Measurements from ENCODE around the gene GLIS1. TPM values are rescaled to one million over a fixed set of nuclear protein-coding genes. Genes with fewer than 3 reads are reported as not detected.

GLIS1 gene
- total RNA-seq, 1 donor = 1.6 TPM

DNA sequence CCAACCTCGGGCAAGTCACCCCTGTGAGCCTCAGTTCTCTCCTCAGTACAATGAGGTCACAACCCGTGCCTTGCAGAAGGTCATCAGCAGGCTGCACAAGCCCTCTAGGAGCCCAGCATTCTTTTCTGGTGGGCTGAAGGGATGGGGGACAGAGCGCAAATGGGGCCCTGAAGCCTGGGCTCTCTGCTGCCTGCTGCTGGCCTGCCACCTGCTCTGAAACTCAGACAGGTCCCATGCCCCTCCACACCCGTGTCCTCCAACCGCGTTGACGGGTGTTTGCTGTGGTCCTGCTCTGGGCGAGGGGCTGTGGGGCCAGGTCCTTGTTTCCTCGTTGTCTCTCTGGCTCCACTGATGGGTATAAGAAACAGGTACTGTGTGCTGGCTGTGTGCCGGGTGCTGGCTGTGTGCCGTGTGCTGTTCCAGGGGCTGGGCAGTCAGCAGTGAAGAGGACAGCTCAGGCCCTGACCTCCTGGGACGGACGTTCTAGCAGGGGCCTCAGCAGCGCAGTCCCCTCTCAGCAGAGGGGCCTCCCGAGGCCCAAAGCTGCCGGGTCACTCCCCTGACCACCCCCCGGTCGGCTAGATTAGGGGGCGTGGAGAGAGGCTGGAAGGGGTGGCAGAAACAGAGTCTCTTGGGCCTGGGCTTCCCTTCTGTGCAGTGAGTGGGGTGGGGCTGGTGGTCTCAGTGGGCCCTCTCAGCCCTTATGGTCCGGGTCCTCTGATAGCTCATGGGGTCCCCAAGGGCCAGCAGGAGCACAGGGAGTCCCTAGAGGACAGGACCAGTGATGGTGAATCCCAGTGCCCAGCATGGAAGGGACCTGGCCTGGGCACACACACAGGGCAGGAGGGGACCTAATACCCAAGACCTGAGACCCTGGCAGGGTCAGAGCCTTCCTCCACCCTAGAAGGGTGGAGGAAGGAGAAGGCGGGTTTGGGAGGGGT lies 237.6 kb downstream of the GLIS1 start:
- TF ChIP-seq, protein P1, sequence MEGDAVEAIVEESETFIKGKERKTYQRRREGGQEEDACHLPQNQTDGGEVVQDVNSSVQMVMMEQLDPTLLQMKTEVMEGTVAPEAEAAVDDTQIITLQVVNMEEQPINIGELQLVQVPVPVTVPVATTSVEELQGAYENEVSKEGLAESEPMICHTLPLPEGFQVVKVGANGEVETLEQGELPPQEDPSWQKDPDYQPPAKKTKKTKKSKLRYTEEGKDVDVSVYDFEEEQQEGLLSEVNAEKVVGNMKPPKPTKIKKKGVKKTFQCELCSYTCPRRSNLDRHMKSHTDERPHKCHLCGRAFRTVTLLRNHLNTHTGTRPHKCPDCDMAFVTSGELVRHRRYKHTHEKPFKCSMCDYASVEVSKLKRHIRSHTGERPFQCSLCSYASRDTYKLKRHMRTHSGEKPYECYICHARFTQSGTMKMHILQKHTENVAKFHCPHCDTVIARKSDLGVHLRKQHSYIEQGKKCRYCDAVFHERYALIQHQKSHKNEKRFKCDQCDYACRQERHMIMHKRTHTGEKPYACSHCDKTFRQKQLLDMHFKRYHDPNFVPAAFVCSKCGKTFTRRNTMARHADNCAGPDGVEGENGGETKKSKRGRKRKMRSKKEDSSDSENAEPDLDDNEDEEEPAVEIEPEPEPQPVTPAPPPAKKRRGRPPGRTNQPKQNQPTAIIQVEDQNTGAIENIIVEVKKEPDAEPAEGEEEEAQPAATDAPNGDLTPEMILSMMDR (IDR thresholded peaks at IDR 0.05; ENCODE audit: insufficient read depth, low read length) = no peak
- DNase-seq (ENCODE audit: low read depth) = no peak

GRCh38 chr1:53500204-53501064 lies 238.5 kb downstream of the GLIS1 start:
- H3K4me3 ChIP-seq (ENCODE audit: low read depth, low read length) = no peak overlapping the region
- no peak for DNase-seq (ENCODE audit: low read depth)
- TF ChIP-seq, protein P1 (IDR thresholded peaks at IDR 0.05; ENCODE audit: insufficient read depth, low read length) = no peak

More for the DNA sequence above, 237.6 kb downstream of the GLIS1 start:
- no peak overlapping the region for H3K4me3 ChIP-seq (ENCODE audit: low read depth, low read length)

- no peak for DNase-seq (ENCODE audit: low read depth)
- no peak overlapping the region for H3K4me3 ChIP-seq (ENCODE audit: low read depth, low read length)
- TF ChIP-seq, protein P1 (IDR thresholded peaks at IDR 0.05; ENCODE audit: insufficient read depth, low read length) = no peak
Observed at GRCh38 chr1:53499257-53500203, 239.4 kb downstream of the GLIS1 start.

DNA sequence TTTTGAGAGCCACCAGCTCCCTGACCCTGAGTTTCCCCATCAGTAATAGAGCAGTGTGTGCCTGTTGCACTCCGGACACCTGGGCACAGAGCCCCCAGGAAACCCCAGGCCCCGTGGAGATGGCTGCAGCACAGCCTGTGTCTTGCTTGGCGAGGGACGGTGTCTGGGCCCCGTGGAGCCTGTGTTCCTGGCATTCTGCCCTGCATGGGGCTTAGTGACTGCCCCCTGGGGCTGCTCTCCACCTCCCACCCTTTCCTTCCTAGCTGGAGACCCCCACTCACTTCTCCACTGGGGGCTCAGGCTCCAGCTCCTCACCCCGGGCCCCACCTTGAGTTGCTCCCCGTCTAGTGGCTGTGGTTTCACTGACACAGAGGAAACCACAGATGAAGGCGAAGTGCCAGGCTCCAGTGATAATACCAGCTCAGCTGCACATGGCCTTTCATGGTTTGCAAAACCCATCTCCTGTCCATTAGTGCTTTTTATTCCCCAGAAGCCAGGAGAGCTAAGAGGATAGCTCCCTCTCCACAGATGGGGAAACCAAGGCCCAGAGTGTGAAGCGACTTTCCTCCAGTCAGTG lies 240.3 kb downstream of the GLIS1 start:
- TF ChIP-seq, protein P1 (IDR thresholded peaks at IDR 0.05; ENCODE audit: insufficient read depth, low read length) = no peak
- no peak overlapping the region for H3K4me3 ChIP-seq (ENCODE audit: low read depth, low read length)
- peak; percentile 62 for DNase-seq (ENCODE audit: low read depth)

DNA sequence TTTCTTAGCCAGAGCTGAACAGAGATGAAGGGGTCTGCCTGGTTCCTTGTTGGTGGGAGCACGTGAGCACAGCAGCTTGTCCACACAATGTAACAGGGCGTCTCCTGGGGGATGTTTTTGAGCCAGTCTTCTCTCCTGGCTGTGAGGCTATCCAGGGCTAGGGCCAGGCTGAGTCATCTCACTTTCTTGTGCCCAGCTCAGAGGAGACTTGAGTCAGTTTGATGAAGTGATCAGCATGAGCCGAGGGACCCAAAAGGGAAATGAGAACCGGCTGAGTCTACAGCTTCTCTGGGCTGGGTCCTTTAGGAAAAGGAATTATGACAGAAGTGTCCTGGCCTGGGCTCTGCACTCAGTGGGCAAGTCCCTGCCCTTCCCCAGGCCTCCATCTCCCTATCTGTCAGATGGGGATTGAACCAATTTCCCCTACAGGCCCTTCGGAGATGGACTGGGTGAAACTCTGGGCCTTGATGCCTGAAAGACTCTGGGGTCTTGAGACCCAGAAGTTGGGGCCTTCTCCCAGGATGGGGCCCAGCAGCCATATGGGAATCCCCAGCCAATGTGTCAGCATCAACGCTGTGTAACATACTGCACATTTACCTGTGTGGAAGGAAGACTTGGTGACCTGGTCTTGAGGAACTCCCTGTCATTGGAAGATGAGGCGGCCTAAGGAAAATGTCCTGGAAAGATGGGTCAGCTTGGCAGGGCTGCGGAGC lies 243.2 kb downstream of the GLIS1 start:
- peak; percentile 79 for DNase-seq (ENCODE audit: low read depth)
- TF ChIP-seq, protein P1 (IDR thresholded peaks at IDR 0.05; ENCODE audit: insufficient read depth, low read length) = no peak
- no peak overlapping the region for H3K4me3 ChIP-seq (ENCODE audit: low read depth, low read length)
